Lower leg skin (tissue), 3 donors: Measurements from ENCODE around the gene ARHGEF4.

Source experiments
- POLR2A ChIP-seq, 2 donors: fragments of 450-650 bp; IDR thresholded peaks; one replicate each; pipeline ENCODE4 v1.6.1; 2016 to 2017; ENCODE audit warnings: antibody characterized with exemption in 2 of 2, mild to moderate bottlenecking in 1 of 2, moderate library complexity in 1 of 2
- TF ChIP-seq, protein P1 (sequence below), 3 donors: fragments of 450-650 bp; IDR thresholded peaks; one replicate each; pipeline ENCODE4 v1.5.1; 2016; ENCODE audit warnings: antibody characterized with exemption in 3 of 3, mild to moderate bottlenecking in 3 of 3, moderate library complexity in 2 of 3

DNA sequence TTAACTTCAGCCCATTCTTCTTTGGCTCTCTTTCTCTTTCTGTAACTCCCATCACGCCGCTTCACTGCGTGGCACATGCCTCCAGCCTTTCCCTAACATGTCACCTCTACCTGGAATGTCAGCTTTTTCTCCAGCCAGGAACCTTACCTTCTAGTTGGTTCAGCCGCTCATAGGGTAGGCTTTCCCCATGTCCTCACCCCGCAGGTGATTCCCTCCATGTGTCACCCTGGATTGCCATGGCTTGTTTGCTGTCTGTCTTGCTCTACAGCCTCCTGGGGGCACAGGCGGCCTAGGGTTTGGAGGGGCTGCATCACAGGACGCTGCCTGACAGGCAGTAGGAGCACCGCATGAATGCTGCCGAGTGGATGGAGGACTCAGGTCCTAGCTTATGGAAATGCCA lies 39.2 kb downstream of the ARHGEF4 start:
- TF ChIP-seq POLR2A (IDR thresholded peaks at IDR 0.05): no peak
- TF ChIP-seq, protein P1, sequence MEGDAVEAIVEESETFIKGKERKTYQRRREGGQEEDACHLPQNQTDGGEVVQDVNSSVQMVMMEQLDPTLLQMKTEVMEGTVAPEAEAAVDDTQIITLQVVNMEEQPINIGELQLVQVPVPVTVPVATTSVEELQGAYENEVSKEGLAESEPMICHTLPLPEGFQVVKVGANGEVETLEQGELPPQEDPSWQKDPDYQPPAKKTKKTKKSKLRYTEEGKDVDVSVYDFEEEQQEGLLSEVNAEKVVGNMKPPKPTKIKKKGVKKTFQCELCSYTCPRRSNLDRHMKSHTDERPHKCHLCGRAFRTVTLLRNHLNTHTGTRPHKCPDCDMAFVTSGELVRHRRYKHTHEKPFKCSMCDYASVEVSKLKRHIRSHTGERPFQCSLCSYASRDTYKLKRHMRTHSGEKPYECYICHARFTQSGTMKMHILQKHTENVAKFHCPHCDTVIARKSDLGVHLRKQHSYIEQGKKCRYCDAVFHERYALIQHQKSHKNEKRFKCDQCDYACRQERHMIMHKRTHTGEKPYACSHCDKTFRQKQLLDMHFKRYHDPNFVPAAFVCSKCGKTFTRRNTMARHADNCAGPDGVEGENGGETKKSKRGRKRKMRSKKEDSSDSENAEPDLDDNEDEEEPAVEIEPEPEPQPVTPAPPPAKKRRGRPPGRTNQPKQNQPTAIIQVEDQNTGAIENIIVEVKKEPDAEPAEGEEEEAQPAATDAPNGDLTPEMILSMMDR (IDR thresholded peaks at IDR 0.05): no peak
